ENCODE results near the gene CDC5L.
A peak's percentile ranks its signal among the peaks of the same experiment; 100 is the strongest.

The CDC5L gene

GRCh38 chr6:44411141-44411540 is 23.6 kb downstream of the CDC5L start:
- H3K4me3 ChIP-seq (ENCODE audit: low read length): no peak overlapping the region
- TF ChIP-seq, protein P1, sequence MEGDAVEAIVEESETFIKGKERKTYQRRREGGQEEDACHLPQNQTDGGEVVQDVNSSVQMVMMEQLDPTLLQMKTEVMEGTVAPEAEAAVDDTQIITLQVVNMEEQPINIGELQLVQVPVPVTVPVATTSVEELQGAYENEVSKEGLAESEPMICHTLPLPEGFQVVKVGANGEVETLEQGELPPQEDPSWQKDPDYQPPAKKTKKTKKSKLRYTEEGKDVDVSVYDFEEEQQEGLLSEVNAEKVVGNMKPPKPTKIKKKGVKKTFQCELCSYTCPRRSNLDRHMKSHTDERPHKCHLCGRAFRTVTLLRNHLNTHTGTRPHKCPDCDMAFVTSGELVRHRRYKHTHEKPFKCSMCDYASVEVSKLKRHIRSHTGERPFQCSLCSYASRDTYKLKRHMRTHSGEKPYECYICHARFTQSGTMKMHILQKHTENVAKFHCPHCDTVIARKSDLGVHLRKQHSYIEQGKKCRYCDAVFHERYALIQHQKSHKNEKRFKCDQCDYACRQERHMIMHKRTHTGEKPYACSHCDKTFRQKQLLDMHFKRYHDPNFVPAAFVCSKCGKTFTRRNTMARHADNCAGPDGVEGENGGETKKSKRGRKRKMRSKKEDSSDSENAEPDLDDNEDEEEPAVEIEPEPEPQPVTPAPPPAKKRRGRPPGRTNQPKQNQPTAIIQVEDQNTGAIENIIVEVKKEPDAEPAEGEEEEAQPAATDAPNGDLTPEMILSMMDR (conservative IDR thresholded peaks at IDR 0.05; ENCODE audit: low read depth, low read length): no peak
- DNase-seq (ENCODE audit: low read depth): no peak

DNA sequence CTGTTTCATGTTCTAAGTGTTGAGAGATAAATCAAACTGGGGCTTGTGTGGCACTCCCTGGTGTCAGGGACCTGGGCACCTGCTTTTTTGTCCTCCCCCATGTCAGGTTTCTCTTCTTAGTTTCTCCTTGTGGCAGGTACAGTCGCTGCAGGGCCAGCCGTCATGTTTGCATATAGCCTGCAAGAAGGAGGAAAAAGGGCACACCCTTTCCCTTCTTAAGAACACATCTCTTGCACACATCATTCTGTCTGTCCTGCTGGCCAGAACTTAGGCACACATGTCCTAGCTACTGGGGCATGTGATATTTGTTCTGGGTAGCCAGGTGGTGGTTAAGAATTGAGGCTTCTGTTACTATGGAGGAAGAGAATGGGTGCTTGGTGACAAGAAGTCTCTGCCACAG is 27.9 kb downstream of the CDC5L start:
- TF ChIP-seq, protein P1 (conservative IDR thresholded peaks at IDR 0.05; ENCODE audit: low read depth, low read length): no peak

DNA sequence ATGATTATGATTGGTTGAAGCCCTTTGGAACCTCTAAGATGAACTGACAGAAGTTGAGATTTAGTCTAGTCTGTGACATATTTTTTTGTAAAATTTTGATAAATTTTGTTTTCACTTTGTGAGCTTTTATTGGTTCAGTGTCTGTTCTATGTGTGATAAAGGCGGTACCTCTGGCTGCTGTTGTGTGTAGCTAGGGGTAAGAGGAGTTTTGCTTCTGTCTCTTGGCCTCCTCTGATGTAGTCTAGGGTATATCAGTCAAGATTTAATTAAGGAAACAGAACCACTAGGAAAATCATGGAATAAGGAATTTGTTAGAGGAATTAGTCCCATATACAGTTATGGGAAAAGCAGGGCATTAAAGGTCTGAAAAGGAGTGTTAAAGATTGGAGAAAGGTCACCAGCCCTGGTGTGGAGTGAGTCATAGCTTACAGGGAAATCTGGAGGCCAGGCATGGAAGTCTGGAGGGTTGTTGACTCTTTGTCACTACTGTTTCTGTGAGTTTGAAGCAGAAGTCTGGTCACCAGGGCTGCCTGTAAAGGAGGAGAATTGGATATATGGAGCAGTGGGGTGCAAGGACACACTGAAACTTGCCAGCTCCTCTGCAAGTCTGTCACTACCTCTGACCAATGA is 28.5 kb downstream of the CDC5L start:
- peak; percentile 20 for DNase-seq (ENCODE audit: low read depth)
- H3K4me3 ChIP-seq (ENCODE audit: low read length): no peak overlapping the region
- TF ChIP-seq, protein P1 (conservative IDR thresholded peaks at IDR 0.05; ENCODE audit: low read depth, low read length): no peak

More for the DNA sequence above, 27.9 kb downstream of the CDC5L start:
- DNase-seq (ENCODE audit: low read depth): no peak
- no peak overlapping the region for H3K4me3 ChIP-seq (ENCODE audit: low read length)

DNA sequence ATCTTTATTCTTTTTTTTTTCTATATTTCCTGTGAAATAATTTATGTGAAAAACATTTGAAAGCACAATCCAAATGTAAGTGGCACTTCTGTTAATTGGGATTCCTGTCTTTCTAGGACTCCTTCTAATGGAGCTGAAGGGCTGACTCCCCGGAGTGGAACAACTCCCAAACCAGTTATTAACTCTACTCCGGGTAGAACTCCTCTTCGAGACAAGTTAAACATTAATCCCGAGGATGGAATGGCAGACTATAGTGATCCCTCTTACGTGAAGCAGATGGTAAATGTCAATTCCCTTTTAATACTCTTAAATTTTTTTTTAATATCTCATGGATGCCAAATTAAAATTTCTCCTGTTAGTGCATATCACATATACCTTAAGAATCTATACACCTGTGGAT is 35.0 kb downstream of the CDC5L start:
- no peak overlapping the region for H3K4me3 ChIP-seq (ENCODE audit: low read length)
- TF ChIP-seq, protein P1 (conservative IDR thresholded peaks at IDR 0.05; ENCODE audit: low read depth, low read length): no peak
- no peak for DNase-seq (ENCODE audit: low read depth)

GRCh38 chr6:44423306-44423705 is 35.8 kb downstream of the CDC5L start:
- H3K4me3 ChIP-seq (ENCODE audit: low read length): no peak overlapping the region
- no peak for DNase-seq (ENCODE audit: low read depth)
- TF ChIP-seq, protein P1 (conservative IDR thresholded peaks at IDR 0.05; ENCODE audit: low read depth, low read length): no peak

DNA sequence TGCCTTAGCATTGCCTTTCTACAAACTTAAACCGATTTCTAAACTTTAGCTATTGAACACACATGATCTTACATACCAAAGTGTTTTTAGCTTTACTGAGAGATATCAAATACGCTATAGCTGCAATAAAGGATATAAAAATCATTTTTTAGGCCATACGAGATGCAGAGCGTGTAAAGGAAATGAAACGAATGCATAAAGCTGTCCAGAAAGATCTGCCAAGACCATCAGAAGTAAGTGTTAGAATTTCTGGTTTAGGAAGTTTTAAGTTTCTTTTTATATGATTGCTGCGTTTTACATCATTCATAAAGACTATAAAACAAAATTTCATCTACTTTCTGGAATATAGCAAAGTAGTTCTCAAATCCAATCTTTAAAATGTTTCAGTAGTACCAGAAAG is 38.4 kb downstream of the CDC5L start:
- TF ChIP-seq, protein P1 (conservative IDR thresholded peaks at IDR 0.05; ENCODE audit: low read depth, low read length): no peak
- no peak for DNase-seq (ENCODE audit: low read depth)
- H3K4me3 ChIP-seq (ENCODE audit: low read length): no peak overlapping the region

DNA sequence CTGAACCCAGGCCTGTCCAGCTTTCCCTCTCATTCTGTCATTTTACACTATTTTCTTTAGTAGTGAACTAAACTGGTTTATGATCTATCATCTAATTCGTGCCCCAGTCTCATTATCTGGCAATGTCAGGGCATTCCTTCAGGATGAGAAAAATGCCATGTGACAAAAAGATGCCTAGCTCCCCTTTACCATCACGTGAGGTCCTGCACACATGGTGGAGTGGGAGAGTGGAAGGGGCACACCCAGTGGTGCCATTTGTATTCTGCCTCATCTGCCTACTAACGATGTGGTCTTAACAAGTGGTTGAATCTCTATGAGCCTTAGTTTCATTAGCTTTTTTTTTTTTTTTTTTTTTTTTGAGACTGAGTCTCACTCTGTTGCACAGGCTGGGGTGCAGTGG is 41.2 kb downstream of the CDC5L start:
- no peak for DNase-seq (ENCODE audit: low read depth)
- no peak overlapping the region for H3K4me3 ChIP-seq (ENCODE audit: low read length)
- TF ChIP-seq, protein P1 (conservative IDR thresholded peaks at IDR 0.05; ENCODE audit: low read depth, low read length): no peak

All from retinal pigment epithelial cell (primary cell).